NCI-H2081 (cell line): ENCODE results near the gene MATK.
A peak's percentile ranks its signal among the peaks of the same experiment; 100 is the strongest.
"Not testable (repeated sequence)": the region's sequence is repeated elsewhere in the genome, so short reads cannot be mapped to it uniquely, and the experiment has no call there.

ENCODE experiments used
- DNase-seq, 2 experiments: peaks; one replicate each; lab custom pipeline; 2025; lab: John Stamatoyannopoulos, UW

MATK gene

DNA sequence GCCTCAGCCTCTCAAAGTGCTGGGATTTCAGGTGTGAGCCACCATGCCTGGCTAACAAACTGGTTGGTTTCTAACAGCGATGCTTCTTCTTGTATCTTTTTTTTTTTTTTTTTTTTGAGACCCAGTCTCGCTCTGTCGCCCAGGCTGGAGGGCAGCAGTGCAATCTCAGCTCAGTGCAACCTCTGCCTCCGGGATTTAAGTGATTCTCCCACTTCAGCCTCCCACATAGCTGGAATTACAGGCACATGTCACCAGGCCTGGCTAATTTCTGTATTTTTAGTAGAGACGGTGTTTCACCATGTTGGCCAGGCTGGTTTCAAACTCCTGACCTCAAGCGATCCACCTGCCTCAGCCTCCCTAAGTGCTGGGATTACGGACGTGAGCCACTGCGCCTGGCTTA, 30.0 kb upstream of the MATK start:
- not testable (repeated sequence) for DNase-seq

DNA sequence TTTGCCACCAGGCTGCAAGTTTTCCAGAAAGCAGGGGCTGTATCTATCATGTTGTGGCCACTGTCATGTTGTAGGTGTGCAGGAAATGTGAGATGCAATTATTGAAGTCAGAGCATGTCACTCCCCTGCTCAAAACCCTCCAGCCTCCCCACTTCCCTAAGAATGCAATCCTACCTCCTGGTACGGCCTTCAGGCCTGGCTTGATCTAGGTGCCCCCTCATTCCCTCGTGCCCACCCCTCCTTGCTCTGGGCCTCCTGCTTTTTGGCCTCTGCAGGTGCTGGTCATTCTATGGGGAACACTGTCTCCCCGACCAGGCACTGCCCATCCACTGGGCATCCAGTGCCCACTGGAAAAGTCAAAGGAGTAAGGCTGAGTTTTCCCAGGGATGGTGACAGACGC, 28.5 kb upstream of the MATK start:
- DNase-seq, result no peak

DNA sequence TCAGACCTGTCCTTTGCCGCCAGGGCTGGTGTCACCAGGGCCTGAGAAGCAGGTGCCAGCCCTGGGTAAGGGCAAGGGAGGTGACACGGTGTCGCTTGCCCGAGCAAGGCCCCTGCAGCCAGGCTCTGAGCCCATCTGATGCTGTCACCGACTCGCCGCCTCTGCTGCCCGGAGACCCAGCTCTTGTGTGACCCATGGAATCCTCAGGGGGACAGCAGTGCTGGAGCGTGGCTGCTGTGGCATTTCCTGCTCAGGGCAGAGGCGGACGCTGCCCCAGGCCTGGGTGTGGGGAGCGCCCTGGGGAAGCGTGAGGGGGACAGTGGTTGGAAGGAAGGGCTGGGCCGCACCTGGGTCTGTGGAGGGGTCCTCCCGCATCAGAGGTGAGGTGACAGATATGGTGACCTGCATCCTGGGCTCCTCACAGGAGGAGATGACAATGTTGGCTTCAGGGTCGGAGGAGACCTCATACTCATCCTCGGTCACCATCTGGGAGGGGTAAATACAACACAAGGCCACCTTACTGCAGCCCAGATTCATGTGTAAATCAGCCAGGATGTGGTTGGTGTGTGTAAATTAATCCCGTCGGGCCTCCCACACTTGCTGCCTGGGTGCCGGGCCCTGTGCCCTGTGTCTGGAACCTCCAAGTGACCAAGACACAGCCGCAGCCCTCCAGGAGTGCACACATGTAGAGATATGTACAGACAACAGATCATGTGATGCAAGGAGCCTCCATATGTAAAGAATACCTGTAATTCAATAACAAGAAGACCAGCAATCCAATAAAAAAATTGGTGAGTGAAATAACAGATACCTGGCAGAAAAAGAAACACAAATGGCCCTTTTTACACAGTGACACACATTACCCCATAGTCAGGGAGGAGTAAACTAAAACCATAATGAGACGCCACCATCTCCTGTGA, 27.6 kb upstream of the MATK start:
- DNase-seq, result no peak

DNA sequence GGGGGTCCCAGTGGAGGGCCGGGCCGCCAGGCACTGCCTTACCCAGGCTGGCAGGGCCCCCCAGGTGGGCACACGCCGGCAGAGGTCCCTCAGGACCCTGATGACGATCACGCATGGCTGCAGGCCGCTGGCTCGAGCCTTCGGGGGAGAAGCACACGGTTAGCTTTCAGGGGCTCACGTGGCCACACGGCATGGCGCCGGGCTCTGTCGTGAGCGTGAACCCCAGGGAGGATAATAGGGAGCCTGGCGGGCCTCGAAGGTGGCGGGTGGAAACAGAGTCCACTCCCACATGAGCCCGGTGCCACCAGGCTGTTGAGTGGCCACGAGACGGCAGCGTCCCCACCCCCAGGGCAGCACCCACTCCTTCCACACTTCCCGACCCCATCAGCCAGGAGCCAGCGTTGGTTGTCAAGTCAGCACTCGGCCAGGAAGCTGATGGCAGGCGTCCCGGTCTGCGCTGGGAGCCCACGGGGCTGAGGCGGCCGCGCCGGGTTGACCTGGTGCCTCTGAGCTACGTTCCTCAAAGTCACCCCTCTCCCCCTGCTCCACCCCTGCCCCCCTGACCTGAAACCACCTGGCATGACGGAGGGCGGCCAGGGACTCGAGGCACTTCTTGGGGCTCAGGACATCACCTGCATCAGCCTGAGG, 24.7 kb upstream of the MATK start:
- DNase-seq, result no peak

DNA sequence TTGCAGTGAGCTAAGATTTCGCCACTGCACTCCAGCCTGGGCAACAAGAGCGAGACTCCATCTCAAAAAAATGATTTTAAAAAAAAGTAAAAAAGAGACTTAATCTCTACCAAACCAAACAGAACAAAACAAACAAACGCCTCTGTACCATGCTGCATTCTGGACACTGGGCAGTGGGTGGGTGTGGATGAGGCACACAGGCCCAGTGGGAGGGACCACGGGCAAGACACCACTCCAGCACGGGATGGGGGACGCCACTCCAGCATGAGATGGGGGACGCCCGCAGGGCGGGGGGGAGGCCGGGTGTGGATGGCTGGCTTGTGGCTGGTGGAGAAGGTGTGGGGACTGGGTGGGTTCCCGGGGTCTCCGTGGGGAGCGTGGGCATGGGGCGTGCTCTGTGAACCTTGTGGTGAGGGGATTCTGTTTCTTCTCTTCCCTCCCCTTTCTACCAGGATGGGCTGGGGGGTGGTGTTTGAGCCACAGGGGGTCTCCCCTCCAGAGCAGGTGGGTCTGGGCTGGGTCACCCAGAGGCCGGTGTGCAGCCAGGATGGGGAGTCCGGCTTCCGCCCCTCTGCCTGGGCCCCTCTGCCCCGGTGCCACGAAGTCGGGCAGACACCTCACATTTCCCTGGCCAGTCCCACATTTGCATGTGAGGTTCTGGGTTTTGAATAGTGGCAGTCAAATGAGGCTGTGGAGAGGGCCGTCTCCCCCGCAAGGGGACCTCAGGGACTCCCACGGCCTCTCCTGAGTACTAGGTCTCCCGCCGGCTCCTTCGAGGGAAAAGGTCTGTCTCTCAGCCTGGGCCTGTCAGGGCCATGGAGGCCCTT, 23.9 kb upstream of the MATK start:
- no peak for DNase-seq

DNA sequence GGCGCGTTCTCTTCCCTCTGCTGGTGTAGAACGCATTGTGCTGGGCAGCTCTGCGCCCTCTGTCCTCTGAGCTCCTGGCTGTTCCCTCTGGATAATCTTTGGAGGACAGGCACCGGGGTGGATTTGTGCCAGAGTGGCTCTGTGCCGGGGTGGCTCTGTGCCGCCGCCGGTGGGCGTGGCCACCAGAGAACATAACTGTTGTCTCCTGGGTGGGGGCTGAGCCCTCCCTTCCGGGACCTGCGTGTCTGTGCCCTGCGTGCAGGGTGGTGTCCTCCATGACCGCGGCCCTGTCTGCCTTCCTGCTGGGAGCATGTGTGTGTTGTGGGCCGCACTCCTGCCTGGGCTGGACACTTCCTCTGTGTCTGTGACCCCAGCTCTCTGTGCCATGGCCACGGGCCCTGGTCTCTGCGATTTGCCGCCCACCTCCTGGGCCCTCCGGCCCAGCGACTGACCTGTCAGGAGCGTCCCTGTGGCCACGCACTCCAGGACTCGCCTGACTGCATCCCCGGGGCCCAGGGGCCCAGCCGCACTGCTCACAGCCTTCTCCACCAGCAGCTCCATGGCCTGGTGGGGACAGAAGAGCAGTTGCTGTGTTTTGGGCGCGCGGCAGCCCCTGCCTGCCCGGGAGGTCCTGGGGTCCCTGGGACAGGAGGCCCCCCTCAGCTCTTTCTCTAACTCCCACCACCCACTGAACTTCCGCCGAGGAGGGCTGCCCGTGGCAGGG, 22.4 kb upstream of the MATK start:
- no peak for DNase-seq

DNA sequence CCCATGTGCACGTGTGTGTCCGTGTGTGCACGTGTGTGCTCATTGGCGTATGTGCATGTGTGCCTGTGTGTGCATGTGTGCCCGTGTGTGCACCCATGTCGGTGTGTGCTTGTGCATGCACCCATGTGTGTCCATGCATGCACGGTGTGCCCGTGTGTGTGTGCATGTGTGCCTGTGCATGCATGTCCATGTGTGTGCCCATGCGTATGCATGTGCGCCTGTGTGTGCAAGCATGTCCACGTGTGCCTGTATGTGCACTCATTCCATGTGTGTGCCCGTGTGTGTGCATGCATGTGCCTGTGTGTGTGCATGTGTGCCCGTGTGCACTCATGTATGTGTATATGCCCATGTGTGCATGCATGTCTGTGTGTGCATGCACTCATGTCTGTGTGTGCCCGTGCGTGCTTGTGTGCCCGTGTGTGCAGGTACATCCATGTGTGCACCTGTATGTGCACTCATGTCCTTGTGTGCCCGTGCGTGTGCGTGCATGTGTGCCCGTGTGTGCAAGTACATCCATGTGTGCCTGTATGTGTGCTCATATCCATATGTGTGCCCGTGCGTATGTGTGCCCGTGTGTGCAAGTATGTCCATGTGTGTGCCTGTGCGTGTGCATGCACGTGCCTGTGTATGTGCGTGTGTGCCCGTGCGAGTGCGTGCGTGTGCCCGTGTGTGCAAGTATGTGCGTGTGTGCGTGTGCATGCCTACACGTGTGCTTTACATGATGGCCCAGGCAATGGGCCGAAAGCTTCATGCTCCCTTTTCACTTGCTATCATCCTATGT, 21.6 kb upstream of the MATK start:
- DNase-seq, result no peak

DNA sequence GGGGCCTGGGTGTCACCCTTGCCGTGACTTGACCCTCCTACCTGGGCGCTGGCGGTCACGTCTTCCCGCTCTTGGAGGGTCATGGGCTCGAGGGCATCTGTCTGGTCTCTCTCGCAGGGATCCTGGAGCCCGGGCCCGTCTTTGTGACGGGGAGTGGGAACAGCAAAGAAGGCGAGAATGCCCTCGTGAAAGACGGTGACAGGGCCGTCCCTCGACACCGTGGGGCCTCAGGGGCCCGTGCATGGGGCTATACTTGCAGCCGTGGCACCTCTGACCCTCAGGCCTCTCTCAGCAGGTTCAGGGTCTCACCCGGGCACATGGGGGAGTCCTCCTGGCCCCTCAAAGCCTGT, 20.9 kb upstream of the MATK start:
- DNase-seq, result no peak

DNA sequence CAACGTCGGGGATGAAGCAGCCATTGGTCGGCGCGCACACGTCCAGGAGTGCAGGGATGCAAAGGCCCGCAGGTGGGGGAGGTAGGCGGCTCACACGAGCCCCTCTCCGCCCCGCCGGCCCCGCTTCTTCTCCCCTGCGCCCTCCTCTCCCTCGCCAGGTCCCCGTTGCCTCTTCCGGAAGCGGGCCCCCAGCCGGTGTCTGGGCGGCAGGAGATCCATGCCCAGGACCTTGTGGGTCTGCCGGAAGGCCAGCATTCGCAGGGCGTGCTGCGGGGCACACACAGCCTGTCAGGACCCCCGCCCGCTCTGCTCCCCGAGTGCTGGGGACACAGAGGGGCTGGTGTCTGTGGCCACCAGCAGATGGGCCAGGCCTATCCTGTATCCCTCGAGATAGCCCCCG, 19.7 kb upstream of the MATK start:
- no peak for DNase-seq

DNA sequence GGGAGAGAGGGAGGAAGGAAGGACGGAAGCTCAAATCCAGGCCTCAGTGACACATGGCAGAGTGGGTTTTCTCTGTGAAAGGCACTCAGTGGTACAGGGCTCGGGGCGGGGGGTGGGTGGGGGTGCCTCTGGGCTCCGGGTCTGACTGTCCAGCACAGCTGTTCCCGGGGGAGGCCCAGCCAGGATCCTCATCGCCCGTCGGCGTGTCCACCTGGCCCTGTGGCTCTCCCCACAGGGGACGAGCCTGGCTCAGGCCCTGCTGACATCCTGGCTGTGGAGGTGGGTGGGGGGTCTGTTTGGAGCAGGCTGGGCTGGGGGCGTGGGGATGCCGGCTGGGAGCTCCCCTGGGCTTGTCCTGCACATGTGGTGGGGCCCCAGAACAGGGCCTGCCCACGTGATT, 18.2 kb upstream of the MATK start:
- DNase-seq, result no peak

DNA sequence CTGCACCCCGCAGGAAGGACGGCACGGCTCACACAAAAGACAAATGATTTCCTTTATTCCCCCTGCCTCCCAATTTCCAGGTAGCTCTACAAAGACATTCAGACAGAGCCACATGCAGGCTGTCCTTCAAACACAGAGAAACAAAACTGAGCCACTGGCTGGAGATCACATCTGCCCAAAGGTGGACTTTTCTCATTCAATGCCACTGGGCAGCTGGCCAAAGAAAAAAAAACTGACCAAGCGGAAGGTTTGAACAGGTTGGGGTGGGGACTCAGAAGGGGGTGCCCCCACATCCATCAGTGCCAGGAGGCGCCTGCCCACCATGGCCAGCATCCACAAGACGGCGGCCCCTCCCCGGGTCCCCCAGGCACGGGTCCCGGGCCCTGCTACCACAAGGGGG, 17.8 kb upstream of the MATK start:
- DNase-seq, result no peak

DNA sequence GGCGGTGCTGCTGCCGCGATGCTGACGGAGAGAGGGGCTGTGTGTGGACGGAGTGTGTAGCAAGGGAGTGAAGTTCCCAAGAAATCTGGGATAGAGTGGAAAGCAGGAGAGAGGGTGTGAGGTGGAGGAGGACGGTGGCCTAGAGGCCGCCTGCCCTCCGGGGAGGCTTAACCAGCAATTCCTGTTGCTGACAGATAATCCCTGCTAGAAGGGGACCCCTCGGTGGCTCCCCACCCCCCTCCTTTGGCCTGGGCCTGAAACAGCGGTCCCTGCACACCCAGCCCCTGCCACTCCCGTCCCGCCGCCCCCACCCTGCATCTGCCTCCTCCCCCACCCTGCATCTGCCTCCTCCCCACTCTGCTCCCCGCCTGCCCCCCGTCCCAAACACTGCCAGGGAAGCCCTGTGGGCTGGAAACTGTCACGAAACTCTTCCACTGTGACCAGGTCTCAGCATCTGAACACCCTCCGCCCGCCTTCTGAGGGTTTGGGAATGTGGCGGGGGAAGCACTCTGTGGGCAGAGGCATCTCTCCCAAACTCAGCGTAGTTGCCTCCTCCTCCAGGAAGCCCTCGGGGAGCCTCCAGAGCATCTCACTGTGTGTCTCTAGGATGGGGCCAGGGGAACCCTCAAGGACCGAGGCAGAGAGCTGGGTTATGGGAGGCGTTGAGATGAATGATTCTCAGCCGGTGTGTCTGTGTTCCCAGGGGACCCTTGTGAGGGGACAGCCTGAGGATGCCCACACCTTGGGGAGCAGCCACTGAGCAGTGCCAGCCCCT, 17.1 kb upstream of the MATK start:
- no peak for DNase-seq

DNA sequence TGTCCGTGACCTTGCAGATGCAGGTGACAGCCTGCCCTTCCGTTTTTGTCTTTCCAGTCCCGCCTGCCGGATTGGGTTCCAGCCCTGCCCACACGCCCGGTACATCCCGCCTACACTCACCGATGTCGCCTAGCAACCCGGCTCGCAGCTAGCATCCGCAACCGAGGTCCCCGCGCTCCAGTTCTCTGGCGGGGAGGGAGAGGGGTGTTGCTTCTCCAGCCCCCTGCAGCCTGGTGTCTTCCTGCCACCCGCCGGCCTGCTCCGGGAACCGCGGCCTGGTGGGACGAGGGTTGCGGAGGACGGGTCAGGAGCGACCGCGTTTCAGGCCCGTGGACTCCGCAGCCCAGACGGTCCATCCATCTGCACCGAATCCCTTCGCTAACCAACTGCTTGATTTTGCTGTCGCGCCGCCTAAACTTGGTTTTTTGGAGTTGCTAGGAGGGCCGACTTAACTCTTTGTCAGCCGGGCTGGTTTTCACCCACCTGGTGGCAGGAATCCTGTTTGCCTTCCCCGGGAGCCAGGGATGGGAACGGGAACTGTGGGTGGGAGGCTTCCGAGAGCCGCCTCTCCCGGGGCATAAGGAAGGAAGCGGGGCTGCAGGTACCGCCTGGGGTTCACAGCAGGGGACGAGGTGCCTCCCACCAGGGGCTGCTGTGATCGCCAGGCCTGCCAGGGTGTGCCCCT, 15.4 kb upstream of the MATK start:
- DNase-seq, result peak; percentile 45 to 72

DNA sequence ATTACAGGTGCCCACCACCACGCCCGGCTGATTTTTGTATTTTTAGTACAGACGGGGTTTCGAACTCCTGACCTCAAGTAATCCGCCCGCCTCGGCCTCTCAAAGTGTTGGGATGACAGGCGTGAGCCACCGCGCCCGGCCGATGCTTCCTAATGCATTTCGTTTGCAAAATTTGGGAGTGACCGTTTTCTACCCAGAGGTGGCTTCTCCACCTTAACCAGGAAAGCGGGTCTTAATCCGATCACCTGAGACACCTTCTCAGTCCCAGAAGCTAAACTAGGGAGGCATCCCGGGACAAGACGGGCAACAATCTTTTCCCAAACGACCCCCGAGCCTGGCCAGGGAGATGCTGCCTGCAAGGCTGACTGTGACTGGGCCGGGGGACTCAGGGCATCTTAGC, 14.8 kb upstream of the MATK start:
- no peak for DNase-seq

DNA sequence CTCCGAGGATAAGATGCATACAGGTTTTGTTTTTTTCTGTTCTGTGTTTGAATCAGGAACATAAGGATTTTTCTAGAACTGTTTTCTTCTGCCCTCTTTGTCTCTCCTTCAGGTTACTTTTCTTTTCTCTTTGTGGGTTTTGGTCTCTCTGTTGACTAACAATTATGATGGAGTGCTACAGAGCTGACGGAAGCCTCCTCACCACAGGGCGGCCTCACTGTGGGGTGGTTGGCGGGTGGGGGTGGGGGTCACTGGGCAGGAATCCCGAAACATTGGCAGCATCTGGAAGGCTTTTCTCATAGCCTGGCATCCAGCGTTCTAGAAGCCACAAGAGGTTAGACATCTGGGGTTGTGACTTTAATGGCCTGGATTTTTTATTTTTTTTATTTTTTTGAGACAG, 12.0 kb upstream of the MATK start:
- DNase-seq, result no peak

DNA sequence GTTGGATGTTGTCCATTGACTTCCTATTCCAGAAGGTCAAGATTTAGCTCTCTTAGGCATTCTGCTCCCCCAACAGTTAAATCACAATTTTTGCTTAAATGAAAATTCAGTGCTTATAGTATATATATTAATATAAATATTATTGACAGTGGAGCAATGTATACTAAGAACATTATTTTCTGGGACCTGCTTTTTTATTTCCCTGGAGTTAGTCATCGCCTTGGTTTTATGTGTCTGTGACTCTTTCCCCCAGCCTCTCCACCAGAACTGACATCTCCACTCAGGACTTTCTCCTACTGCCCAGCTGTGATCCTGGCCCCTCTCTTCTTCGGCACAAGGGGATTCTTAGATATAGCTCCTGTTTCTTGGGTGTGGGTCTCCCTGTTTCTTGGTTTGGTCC, 10.2 kb upstream of the MATK start:
- DNase-seq, result no peak

DNA sequence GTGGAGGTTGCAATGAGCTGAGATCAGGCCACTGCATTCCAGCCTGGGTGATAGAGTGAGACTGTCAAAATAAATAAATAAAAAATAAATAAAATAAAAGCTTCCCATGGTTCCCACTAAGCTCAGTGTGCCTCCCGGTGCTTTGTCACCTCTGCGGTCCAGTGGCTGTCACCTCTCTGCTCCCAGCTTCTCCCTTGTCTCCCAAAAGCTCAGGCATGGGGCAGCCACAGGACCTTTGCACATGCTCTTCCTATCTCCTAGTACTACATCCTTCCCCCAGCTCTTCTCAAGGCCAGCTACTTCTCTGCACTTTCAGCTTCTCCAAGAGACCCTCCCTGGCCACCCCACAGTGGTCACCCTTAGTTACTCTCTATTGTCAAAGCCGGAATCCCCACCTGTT, 7.6 kb upstream of the MATK start:
- no peak for DNase-seq

DNA sequence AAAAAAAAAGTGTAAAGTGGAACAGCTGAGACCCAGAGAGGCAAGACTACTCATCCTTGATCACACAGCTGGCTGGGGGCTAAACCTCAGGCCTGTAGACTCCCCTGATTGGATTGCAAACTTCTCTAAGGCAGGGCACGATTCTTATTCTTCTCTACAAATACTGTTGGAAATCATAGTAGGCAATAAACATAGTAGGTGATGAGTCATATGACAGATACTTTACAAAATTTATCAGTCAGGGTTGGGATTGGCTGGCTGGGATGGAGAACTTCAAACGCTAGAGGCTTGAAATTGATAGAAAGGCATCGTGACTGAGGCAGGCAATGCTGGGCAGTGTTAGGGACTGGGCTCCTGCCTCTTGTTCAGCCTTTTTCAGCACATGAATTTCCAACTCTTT, 5.9 kb upstream of the MATK start:
- DNase-seq, result no peak

DNA sequence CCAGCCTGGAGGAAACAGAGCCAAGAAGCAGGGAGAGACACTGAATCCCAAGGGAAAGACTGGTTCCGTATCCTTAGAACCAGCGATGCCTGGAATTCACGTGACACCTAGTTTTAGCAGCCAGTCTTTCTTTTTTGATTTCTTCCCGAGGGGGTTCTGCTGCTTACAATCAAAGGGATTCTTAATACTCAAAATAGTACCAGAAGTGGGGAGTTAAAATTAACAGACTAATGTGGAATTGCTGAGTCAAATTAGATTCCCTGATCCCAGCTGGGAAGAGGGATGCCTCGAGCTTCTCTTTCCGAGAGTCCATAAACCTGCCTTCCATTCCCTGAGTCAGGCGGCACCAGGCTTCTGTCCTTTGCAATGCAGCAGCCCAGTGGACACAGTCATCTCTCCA, 4.8 kb upstream of the MATK start:
- DNase-seq, result no peak

DNA sequence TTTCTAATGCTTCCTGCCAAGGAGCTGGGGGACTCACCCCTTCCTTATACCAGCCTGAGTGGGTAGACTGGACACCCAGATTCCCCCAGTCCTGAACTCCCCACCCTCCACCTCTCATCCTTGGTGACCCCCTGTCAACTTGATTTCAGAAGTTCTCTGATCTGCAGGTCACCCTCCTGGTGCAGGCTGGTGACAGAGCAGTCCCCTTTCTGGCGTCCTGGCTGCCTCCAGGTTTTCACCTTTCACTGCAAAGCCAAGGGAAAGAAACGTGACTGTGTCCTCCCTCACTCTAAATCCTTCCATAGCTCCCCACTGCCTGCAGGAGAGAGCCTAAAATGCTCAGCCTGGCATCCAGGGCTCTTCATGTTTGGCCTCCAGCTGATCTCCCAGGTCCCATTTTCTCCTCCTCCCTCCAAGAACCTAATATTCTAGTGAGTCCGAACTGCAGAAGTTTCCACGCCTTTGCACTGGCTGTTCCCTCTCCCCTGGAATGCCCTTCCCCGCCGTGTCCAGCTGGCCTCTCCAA, 4.1 kb upstream of the MATK start:
- DNase-seq, result no peak
